ENCODE data around the gene SOX1. TPM values are rescaled to one million over a fixed set of nuclear protein-coding genes. Genes with fewer than 3 reads are reported as not detected.

Gene SOX1
- polyA plus RNA-seq, 2 of the 4 experiments (the other 2 are of a cell fraction): not detected

DNA sequence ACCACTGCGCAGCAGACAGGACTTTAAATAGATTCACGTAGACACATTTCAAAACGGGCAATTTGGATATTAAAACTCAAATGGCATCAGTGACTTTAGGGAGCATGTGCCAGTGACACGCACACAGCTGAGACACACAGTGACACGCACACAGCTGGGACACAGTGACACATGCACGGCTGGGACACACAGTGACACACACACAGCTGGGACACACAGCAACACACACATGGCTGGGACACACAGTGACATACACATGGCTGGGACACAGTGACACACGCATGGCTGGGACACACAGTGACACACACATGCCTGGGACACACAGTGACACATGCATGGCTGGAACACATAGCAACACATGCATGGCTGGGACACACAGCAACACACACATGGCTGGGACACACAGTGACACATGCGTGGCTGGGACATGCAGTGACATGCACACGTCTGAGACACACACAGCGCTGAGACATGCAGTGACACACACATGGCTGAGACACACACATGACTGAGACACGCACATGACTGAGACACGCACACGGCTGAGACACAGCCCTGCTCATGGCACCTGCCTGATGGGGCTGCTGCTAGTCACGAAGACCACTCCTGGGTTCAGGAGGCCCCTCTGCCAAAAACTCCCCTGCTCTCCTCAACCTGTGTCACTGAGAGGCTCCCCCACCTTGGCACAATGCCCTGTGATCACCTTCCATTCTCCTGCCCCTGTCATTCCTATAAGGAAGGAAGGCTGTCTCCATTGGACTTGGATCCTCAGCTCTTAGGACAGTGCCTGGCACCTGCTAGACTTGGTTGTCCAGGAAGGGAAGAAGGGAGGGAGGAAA lies 52.5 kb downstream of the SOX1 start:
- ChIA-PET CTCF (no interaction called here), POLR2A (no interaction called here)
- H3K4me1 ChIP-seq: no peaks in the 10 kb centered on the region
- WGBS (ENCODE audit: missing lambda C conversion rate): 38% methylated on average over 7 of the region's 14 CpGs
- no peaks in the 10 kb centered on the region for H3K9me3 ChIP-seq
- no peak for DNase-seq (ENCODE audit: low read depth in 1 of 2, low spot score in 1 of 2)
- no peak for ATAC-seq
- FAIRE-seq: no peak
- TF ChIP-seq, protein P1, sequence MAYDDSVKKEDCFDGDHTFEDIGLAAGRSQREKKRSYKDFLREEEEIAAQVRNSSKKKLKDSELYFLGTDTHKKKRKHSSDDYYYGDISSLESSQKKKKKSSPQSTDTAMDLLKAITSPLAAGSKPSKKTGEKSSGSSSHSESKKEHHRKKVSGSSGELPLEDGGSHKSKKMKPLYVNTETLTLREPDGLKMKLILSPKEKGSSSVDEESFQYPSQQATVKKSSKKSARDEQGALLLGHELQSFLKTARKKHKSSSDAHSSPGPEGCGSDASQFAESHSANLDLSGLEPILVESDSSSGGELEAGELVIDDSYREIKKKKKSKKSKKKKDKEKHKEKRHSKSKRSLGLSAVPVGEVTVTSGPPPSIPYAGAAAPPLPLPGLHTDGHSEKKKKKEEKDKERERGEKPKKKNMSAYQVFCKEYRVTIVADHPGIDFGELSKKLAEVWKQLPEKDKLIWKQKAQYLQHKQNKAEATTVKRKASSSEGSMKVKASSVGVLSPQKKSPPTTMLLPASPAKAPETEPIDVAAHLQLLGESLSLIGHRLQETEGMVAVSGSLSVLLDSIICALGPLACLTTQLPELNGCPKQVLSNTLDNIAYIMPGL (CRISPR knock-in tag; IDR thresholded peaks at IDR 0.05; ENCODE audit: borderline replicate concordance): no peak
- TF ChIP-seq HOXB5 (CRISPR knock-in tag; IDR thresholded peaks at IDR 0.05) (no peak), EP300 (IDR thresholded peaks at IDR 0.05) (no peak), TP53 (CRISPR knock-in tag; IDR thresholded peaks at IDR 0.05) (no peak), HDAC2 (IDR thresholded peaks at IDR 0.05) (no peak)
- H3K4me2 ChIP-seq: no peak overlapping the region
- no peak overlapping the region for H3K4me3 ChIP-seq
- H3K27ac ChIP-seq: no peak overlapping the region

DNA sequence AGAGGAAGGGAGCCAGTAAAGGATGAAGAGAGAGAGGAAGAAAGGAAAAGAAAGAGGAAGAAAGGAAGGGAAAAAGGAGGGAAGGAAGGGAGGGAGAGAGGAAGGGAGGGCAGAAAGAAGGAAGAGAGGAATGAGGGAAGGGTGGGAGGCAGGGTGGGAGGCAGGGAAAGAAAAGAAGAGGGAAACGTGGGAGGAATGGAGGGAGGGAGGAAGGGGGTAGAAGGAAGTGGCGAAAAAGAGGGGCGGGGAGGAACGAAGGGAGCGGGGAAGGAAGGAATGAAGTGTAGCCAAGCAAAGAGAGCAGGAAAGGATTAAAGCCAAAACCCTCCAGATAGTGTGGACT lies 53.1 kb downstream of the SOX1 start:
- no peak overlapping the region for H3K4me3 ChIP-seq
- WGBS (ENCODE audit: missing lambda C conversion rate): 34% methylated on average over 2 of the region's 5 CpGs
- H3K4me1 ChIP-seq: no peaks in the 10 kb centered on the region
- DNase-seq (ENCODE audit: low read depth in 1 of 2, low spot score in 1 of 2): no peak
- TF ChIP-seq PHF8 (IDR thresholded peaks at IDR 0.05; ENCODE audit: borderline replicate concordance, low read depth): no peak
- no peak for TF ChIP-seq SMC3 (IDR thresholded peaks at IDR 0.05)
- TF ChIP-seq POLR2AphosphoS2 (conservative IDR thresholded peaks at IDR 0.05; ENCODE audit: low read length): no peak
- TF ChIP-seq, protein P2, sequence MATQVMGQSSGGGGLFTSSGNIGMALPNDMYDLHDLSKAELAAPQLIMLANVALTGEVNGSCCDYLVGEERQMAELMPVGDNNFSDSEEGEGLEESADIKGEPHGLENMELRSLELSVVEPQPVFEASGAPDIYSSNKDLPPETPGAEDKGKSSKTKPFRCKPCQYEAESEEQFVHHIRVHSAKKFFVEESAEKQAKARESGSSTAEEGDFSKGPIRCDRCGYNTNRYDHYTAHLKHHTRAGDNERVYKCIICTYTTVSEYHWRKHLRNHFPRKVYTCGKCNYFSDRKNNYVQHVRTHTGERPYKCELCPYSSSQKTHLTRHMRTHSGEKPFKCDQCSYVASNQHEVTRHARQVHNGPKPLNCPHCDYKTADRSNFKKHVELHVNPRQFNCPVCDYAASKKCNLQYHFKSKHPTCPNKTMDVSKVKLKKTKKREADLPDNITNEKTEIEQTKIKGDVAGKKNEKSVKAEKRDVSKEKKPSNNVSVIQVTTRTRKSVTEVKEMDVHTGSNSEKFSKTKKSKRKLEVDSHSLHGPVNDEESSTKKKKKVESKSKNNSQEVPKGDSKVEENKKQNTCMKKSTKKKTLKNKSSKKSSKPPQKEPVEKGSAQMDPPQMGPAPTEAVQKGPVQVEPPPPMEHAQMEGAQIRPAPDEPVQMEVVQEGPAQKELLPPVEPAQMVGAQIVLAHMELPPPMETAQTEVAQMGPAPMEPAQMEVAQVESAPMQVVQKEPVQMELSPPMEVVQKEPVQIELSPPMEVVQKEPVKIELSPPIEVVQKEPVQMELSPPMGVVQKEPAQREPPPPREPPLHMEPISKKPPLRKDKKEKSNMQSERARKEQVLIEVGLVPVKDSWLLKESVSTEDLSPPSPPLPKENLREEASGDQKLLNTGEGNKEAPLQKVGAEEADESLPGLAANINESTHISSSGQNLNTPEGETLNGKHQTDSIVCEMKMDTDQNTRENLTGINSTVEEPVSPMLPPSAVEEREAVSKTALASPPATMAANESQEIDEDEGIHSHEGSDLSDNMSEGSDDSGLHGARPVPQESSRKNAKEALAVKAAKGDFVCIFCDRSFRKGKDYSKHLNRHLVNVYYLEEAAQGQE (IDR thresholded peaks at IDR 0.05): no peak
- no peak for TF ChIP-seq CBX2 (IDR thresholded peaks at IDR 0.05; ENCODE audit: borderline replicate concordance, low read depth)
- no peak for TF ChIP-seq RAD21 (conservative IDR thresholded peaks at IDR 0.05 in 1 of 2, IDR thresholded peaks at IDR 0.05 in 1 of 2)
- no peak for TF ChIP-seq NPAS2 (CRISPR knock-in tag; IDR thresholded peaks at IDR 0.05; ENCODE audit: borderline replicate concordance)
- TF ChIP-seq RNF2 (IDR thresholded peaks at IDR 0.05; ENCODE audit: borderline replicate concordance, low read depth): no peak
- FAIRE-seq: no peak
- no peak for ATAC-seq
- ChIA-PET POLR2A (no interaction called here), CTCF (no interaction called here)
- no peaks in the 10 kb centered on the region for H3K9me3 ChIP-seq
- no peak overlapping the region for H3K27ac ChIP-seq
- H3K4me2 ChIP-seq: no peak overlapping the region

Small RNA genes lying within 50 kb of the gene (small RNA-seq; reads per million reads assigned to genes)
- gene RF00287: 0 to 1.3 (median 0.66) reads per million in 6 experiments
